ENCODE measurements around the gene SLAMF8. TPM values are rescaled to one million over a fixed set of nuclear protein-coding genes. Genes with fewer than 3 reads are reported as not detected.

SLAMF8 gene
- total RNA-seq, 1 donor from 2014 or later: not detected

GRCh38 chr1:159881622-159882526 lies 55.2 kb downstream of the SLAMF8 start:
- TF ChIP-seq CTCF (IDR thresholded peaks at IDR 0.05; ENCODE audit: partially characterized antibody, unreplicated experiment): no peak
- H3K27me3 Mint-ChIP-seq (ENCODE audit: unreplicated experiment): peaks cover 4% of the 10 kb centered on the region
- no peak overlapping the region for H3K4me3 Mint-ChIP-seq (ENCODE audit: unreplicated experiment)
- no peaks in the 10 kb centered on the region for H3K9me3 Mint-ChIP-seq (ENCODE audit: unreplicated experiment)
- H3K4me1 Mint-ChIP-seq (ENCODE audit: low read depth, unreplicated experiment): no peaks in the 10 kb centered on the region
- H3K36me3 Mint-ChIP-seq (ENCODE audit: unreplicated experiment): no peaks in the 10 kb centered on the region
- DNase-seq: no peak
- no peak overlapping the region for H3K27ac Mint-ChIP-seq (ENCODE audit: unreplicated experiment)

- H3K4me1 Mint-ChIP-seq (ENCODE audit: low read depth, unreplicated experiment): no peaks in the 10 kb centered on the region
- no peak for DNase-seq
- no peaks in the 10 kb centered on the region for H3K9me3 Mint-ChIP-seq (ENCODE audit: unreplicated experiment)
- no peak overlapping the region for H3K27ac Mint-ChIP-seq (ENCODE audit: unreplicated experiment)
- H3K27me3 Mint-ChIP-seq (ENCODE audit: unreplicated experiment): peaks cover 4% of the 10 kb centered on the region
- H3K4me3 Mint-ChIP-seq (ENCODE audit: unreplicated experiment): no peak overlapping the region
- no peak for TF ChIP-seq CTCF (IDR thresholded peaks at IDR 0.05; ENCODE audit: partially characterized antibody, unreplicated experiment)
- no peaks in the 10 kb centered on the region for H3K36me3 Mint-ChIP-seq (ENCODE audit: unreplicated experiment)
Measured at GRCh38 chr1:159882527-159882862, 55.8 kb downstream of the SLAMF8 start.

- no peak for TF ChIP-seq CTCF (IDR thresholded peaks at IDR 0.05; ENCODE audit: partially characterized antibody, unreplicated experiment)
- Mint-ChIP-seq H3K4me1 (ENCODE audit: low read depth, unreplicated experiment) (no peaks in the 10 kb centered on the region), H3K27me3 (ENCODE audit: unreplicated experiment) (peaks cover 4% of the 10 kb centered on the region), H3K36me3 (ENCODE audit: unreplicated experiment) (no peaks in the 10 kb centered on the region), H3K9me3 (ENCODE audit: unreplicated experiment) (no peaks in the 10 kb centered on the region), H3K27ac (ENCODE audit: unreplicated experiment) (no peak overlapping the region), H3K4me3 (ENCODE audit: unreplicated experiment) (no peak overlapping the region)
- DNase-seq: no peak
Measured at GRCh38 chr1:159883134-159883533, 56.5 kb downstream of the SLAMF8 start.

GRCh38 chr1:159884296-159884695 lies 57.6 kb downstream of the SLAMF8 start:
- Mint-ChIP-seq H3K4me3 (ENCODE audit: unreplicated experiment) (no peak overlapping the region), H3K9me3 (ENCODE audit: unreplicated experiment) (no peaks in the 10 kb centered on the region), H3K4me1 (ENCODE audit: low read depth, unreplicated experiment) (no peaks in the 10 kb centered on the region), H3K36me3 (ENCODE audit: unreplicated experiment) (no peaks in the 10 kb centered on the region), H3K27ac (ENCODE audit: unreplicated experiment) (no peak overlapping the region), H3K27me3 (ENCODE audit: unreplicated experiment) (no peaks in the 10 kb centered on the region)
- TF ChIP-seq CTCF (IDR thresholded peaks at IDR 0.05; ENCODE audit: partially characterized antibody, unreplicated experiment): no peak
- no peak for DNase-seq

Other genes starting within 250 kb of the SLAMF8 start
- gene APCS, start 239.0 kb upstream of the SLAMF8 start, total RNA-seq (ENCODE audit: unreplicated experiment): not detected
- gene CRP, start 112.3 kb upstream of the SLAMF8 start, total RNA-seq (ENCODE audit: unreplicated experiment): not detected
- gene DUSP23, start 45.9 kb upstream of the SLAMF8 start, total RNA-seq (ENCODE audit: unreplicated experiment): 11.6 TPM
- not detected for gene FCRL6, start 24.5 kb upstream of the SLAMF8 start, total RNA-seq (ENCODE audit: unreplicated experiment)
- not detected for gene VSIG8, start 35.8 kb downstream of the SLAMF8 start, total RNA-seq (ENCODE audit: unreplicated experiment)
- 0.49 TPM for gene CFAP45, start 73.3 kb downstream of the SLAMF8 start, total RNA-seq (ENCODE audit: unreplicated experiment)
- 160 TPM for gene TAGLN2, start 98.6 kb downstream of the SLAMF8 start, total RNA-seq (ENCODE audit: unreplicated experiment)
- gene IGSF9, start 118.7 kb downstream of the SLAMF8 start, total RNA-seq (ENCODE audit: unreplicated experiment): 23.4 TPM
- not detected for gene SLAMF9, start 127.4 kb downstream of the SLAMF8 start, total RNA-seq (ENCODE audit: unreplicated experiment)
- 5.9 TPM for gene PIGM, start 205.1 kb downstream of the SLAMF8 start, total RNA-seq (ENCODE audit: unreplicated experiment)
- gene KCNJ10, start 243.3 kb downstream of the SLAMF8 start, total RNA-seq (ENCODE audit: unreplicated experiment): not detected